ENCODE results near the gene CLNS1A.
A peak's percentile ranks its signal among the peaks of the same experiment; 100 is the strongest.

GRCh38 chr11:77637345-77638165, at the start of gene CLNS1A:
- TF ChIP-seq GATA2 (CRISPR knock-in tag; IDR thresholded peaks at IDR 0.05) (no peak), CTCF (IDR thresholded peaks at IDR 0.05) (no peak), SIN3A (IDR thresholded peaks at IDR 0.05; ENCODE audit: borderline replicate concordance, low read depth, low read length) (no peak; the same call in 1 of the 2 replicates), RAD21 (IDR thresholded peaks at IDR 0.05; ENCODE audit: low read length) (no peak; the same call in 1 of the 2 replicates), POLR2AphosphoS5 (IDR thresholded peaks at IDR 0.05; ENCODE audit: low read depth, low read length) (peak; percentile 98), NFIC (IDR thresholded peaks at IDR 0.05; ENCODE audit: borderline replicate concordance) (no peak), TEAD4 (IDR thresholded peaks at IDR 0.05; ENCODE audit: borderline replicate concordance, insufficient read depth) (no peak), MAX (IDR thresholded peaks at IDR 0.05; ENCODE audit: low read depth) (peak; percentile 98), CHD2 (IDR thresholded peaks at IDR 0.05; ENCODE audit: low read length, partially characterized antibody) (peak; percentile 92), TAF1 (IDR thresholded peaks at IDR 0.05; ENCODE audit: borderline replicate concordance, low read depth, low read length) (peak; percentile 97), EZH2phosphoT487 (IDR thresholded peaks at IDR 0.05; ENCODE audit: borderline replicate concordance, low read depth) (no peak), USF1 (IDR thresholded peaks at IDR 0.05; ENCODE audit: borderline replicate concordance, low read depth) (no peak), JUND (IDR thresholded peaks at IDR 0.05) (no peak)

Measured in SK-N-SH (cell line).